ENCODE data around the gene ANKRD6.

DNA sequence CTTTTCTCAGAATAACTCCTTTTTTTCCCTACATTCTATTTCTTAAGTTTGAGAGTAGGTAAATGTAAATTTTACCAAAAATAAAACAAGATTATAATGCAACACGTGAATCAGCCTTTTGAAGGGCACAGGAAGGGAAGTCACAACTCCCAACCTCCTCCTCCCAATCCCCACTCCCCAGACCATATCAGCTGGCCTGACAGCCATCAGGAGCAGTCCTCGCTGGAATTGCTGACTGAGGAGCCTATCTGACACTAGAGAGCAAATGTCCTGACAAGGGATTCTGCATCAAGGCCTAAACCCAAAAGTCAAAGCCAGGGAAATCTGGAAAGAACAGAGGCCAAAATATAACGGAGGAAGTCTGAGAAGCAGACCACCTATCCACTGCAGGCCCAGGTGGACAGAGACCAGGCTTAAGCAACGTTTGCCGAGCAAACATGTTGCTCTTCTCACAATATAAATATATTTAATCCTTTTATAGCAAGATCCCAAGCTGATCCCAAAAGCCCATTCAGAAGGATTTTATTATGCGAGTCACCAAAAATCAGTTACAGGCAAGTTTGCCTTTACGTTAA is 23.4 kb upstream of the ANKRD6 start:
- TF ChIP-seq, protein P1, sequence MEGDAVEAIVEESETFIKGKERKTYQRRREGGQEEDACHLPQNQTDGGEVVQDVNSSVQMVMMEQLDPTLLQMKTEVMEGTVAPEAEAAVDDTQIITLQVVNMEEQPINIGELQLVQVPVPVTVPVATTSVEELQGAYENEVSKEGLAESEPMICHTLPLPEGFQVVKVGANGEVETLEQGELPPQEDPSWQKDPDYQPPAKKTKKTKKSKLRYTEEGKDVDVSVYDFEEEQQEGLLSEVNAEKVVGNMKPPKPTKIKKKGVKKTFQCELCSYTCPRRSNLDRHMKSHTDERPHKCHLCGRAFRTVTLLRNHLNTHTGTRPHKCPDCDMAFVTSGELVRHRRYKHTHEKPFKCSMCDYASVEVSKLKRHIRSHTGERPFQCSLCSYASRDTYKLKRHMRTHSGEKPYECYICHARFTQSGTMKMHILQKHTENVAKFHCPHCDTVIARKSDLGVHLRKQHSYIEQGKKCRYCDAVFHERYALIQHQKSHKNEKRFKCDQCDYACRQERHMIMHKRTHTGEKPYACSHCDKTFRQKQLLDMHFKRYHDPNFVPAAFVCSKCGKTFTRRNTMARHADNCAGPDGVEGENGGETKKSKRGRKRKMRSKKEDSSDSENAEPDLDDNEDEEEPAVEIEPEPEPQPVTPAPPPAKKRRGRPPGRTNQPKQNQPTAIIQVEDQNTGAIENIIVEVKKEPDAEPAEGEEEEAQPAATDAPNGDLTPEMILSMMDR (IDR thresholded peaks at IDR 0.05) = no peak
- no peak for TF ChIP-seq POLR2A (IDR thresholded peaks at IDR 0.05)
